NCI-H187 (cell line): ENCODE measurements around the gene GGPS1.
"Not testable (repeated sequence)": the region's sequence is repeated elsewhere in the genome, so short reads cannot be mapped to it uniquely, and the experiment has no call there.

ENCODE experiments used
- DNase-seq, 2 experiments: peaks; one replicate each; lab custom pipeline; 2025; lab: John Stamatoyannopoulos, UW

The GGPS1 gene

GRCh38 chr1:235328271-235329138 lies at the start of gene GGPS1:
TSS of gene GGPS1 (plus strand) at chr1:235328570. CDS start at chr1:235335265, 6,695 bp downstream.
- DNase-seq: peak; percentile 86 to 92

GRCh38 chr1:235278915-235279292 lies 49.5 kb upstream of the GGPS1 start:
- no peak for DNase-seq

- DNase-seq: no peak
These were observed 48.7 kb upstream of the GGPS1 start for GRCh38 chr1:235279694-235280093.

GRCh38 chr1:235280467-235280866 lies 47.9 kb upstream of the GGPS1 start:
- DNase-seq: no peak

GRCh38 chr1:235283636-235284035 lies 44.7 kb upstream of the GGPS1 start:
- not testable (repeated sequence) for DNase-seq

- no peak for DNase-seq
These were observed 44.1 kb upstream of the GGPS1 start for GRCh38 chr1:235284231-235284769.

- DNase-seq: no peak
These were observed 41.7 kb upstream of the GGPS1 start for GRCh38 chr1:235286667-235287066.

- DNase-seq: no peak
These were observed 41.0 kb upstream of the GGPS1 start for GRCh38 chr1:235287208-235287882.

GRCh38 chr1:235289859-235290739 lies 38.3 kb upstream of the GGPS1 start:
- DNase-seq: no peak

- DNase-seq: no peak
These were observed 37.4 kb upstream of the GGPS1 start for GRCh38 chr1:235290740-235291502.

GRCh38 chr1:235291599-235292091 lies 36.7 kb upstream of the GGPS1 start:
- no peak for DNase-seq

- no peak for DNase-seq
These were observed 35.6 kb upstream of the GGPS1 start for GRCh38 chr1:235292790-235293189.

GRCh38 chr1:235293322-235293942 lies 34.9 kb upstream of the GGPS1 start:
- no peak for DNase-seq

- no peak for DNase-seq
These were observed 32.4 kb upstream of the GGPS1 start for GRCh38 chr1:235295902-235296350.

GRCh38 chr1:235296729-235297128 lies 31.6 kb upstream of the GGPS1 start:
- no peak for DNase-seq

- DNase-seq: no peak
These were observed 30.8 kb upstream of the GGPS1 start for GRCh38 chr1:235297579-235297978.

GRCh38 chr1:235298758-235299157 lies 29.6 kb upstream of the GGPS1 start:
- DNase-seq: no peak

- no peak for DNase-seq
These were observed 29.1 kb upstream of the GGPS1 start for GRCh38 chr1:235299169-235299858.

GRCh38 chr1:235302143-235302542 lies 26.2 kb upstream of the GGPS1 start:
- DNase-seq: no peak
